NB4 (cell line): ENCODE data around the gene ANXA6.

Source experiments
- MYC ChIP-seq: IDR thresholded peaks from 2 replicates; pipeline ENCODE4 v1.6.1; 2011; ENCODE audit warnings: low read depth, low read length
- POLR2A ChIP-seq: IDR thresholded peaks from 2 replicates; pipeline ENCODE4 v1.6.1; 2011; ENCODE audit warnings: mild to moderate bottlenecking; ENCODE audit not compliant: insufficient read length; ENCODE audit errors: extremely low read depth
- TF ChIP-seq, protein P1 (sequence below): IDR thresholded peaks from one replicate; pipeline ENCODE4 v1.5.1; 2012; ENCODE audit warnings: low read depth, low read length
- TF ChIP-seq, protein P2 (sequence below): IDR thresholded peaks from 2 replicates; pipeline ENCODE4 v1.6.1; 2011; ENCODE audit warnings: low read depth, low read length

DNA sequence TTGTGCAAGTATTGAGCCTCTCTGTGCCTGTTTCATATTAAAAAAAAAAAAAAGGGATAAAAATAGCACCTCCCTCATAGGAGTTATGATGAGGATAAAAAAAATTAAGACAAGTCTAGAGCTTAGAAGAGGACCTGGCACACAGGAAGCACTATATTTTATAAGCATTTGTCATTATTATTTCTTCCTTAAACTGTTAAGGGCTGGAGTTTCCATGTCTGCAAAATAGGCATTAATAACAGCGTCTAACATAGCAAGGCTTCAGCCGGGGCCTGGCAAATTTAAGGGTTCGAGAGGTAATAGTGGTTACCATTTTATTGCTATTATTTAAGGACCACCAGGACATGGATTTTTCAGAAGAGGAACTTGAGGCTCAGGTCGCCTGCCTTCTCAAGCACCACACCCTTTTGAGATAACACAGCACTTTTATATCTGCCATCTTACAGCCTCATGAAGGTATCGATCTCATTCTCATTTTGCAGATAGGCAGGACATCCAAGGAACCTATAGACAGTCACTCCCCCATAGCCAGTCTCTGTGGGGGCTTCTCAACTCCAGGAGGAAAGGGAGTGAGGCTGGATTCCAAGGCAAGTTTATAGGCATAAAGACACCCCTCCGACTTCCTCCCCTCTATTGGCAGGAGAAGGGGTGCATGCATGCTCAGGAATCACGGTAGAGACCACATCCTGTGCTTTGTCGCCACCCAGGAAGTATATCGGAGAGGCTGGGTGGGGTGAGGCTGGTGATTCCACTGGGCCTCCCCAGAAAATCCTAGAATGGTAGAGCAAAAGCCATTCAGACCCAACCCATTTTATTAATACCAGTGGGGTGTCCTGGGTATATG is 2.4 kb downstream of the ANXA6 start:
- TF ChIP-seq POLR2A (no peak), MYC (no peak)
- TF ChIP-seq, protein P1, sequence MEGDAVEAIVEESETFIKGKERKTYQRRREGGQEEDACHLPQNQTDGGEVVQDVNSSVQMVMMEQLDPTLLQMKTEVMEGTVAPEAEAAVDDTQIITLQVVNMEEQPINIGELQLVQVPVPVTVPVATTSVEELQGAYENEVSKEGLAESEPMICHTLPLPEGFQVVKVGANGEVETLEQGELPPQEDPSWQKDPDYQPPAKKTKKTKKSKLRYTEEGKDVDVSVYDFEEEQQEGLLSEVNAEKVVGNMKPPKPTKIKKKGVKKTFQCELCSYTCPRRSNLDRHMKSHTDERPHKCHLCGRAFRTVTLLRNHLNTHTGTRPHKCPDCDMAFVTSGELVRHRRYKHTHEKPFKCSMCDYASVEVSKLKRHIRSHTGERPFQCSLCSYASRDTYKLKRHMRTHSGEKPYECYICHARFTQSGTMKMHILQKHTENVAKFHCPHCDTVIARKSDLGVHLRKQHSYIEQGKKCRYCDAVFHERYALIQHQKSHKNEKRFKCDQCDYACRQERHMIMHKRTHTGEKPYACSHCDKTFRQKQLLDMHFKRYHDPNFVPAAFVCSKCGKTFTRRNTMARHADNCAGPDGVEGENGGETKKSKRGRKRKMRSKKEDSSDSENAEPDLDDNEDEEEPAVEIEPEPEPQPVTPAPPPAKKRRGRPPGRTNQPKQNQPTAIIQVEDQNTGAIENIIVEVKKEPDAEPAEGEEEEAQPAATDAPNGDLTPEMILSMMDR, result no peak
- TF ChIP-seq, protein P2, sequence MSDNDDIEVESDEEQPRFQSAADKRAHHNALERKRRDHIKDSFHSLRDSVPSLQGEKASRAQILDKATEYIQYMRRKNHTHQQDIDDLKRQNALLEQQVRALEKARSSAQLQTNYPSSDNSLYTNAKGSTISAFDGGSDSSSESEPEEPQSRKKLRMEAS, result no peak
